ENCODE data around the gene LTA.

The LTA gene

GRCh38 chr6:31592396-31592771 is 20.3 kb downstream of the LTA start:
- H3K27ac ChIP-seq: no peak overlapping the region
- H3K4me3 ChIP-seq (ENCODE audit: low read depth, low read length): no peak overlapping the region
- no peak for DNase-seq
- H3K9me3 ChIP-seq (ENCODE audit: severe bottlenecking): peaks cover 2% of the 10 kb centered on the region
- no peaks in the 10 kb centered on the region for H3K27me3 ChIP-seq (ENCODE audit: insufficient read depth, low read depth, severe bottlenecking)
- H3K36me3 ChIP-seq: no peaks in the 10 kb centered on the region
- TF ChIP-seq, protein P1, sequence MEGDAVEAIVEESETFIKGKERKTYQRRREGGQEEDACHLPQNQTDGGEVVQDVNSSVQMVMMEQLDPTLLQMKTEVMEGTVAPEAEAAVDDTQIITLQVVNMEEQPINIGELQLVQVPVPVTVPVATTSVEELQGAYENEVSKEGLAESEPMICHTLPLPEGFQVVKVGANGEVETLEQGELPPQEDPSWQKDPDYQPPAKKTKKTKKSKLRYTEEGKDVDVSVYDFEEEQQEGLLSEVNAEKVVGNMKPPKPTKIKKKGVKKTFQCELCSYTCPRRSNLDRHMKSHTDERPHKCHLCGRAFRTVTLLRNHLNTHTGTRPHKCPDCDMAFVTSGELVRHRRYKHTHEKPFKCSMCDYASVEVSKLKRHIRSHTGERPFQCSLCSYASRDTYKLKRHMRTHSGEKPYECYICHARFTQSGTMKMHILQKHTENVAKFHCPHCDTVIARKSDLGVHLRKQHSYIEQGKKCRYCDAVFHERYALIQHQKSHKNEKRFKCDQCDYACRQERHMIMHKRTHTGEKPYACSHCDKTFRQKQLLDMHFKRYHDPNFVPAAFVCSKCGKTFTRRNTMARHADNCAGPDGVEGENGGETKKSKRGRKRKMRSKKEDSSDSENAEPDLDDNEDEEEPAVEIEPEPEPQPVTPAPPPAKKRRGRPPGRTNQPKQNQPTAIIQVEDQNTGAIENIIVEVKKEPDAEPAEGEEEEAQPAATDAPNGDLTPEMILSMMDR (IDR thresholded peaks at IDR 0.05; ENCODE audit: low read depth, low read length): no peak

- Histone ChIP-seq H3K4me3 (ENCODE audit: low read depth, low read length) (no peak overlapping the region), H3K9me3 (ENCODE audit: severe bottlenecking) (peaks cover 2% of the 10 kb centered on the region), H3K27me3 (ENCODE audit: insufficient read depth, low read depth, severe bottlenecking) (no peaks in the 10 kb centered on the region), H3K36me3 (no peaks in the 10 kb centered on the region), H3K27ac (no peak overlapping the region)
- TF ChIP-seq, protein P1 (IDR thresholded peaks at IDR 0.05; ENCODE audit: low read depth, low read length): peak; percentile 72
- peak; percentile 50 for DNase-seq
Observed at GRCh38 chr6:31597006-31597405, 24.9 kb downstream of the LTA start.

DNA sequence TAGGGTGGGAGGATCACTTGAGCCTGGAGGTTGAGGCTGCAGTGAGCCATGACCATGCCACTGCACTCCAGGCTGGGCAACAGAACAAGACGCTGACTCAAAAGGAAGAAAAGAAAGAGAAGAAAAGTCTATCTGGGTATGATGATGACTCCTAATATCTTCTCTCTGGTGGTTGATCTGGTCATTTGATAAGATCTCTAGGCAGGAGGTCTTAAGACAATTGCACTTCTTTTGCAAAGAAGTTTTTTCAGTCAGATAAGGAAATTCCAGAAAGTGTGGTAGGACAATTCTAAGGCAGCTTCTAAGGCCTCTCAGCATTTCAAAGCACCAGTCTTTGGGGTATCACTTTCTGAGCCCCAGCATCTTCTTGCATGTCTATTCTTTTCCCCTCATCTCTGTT is 35.2 kb downstream of the LTA start:
- H3K36me3 ChIP-seq: no peaks in the 10 kb centered on the region
- H3K4me3 ChIP-seq (ENCODE audit: low read depth, low read length): no peak overlapping the region
- no peaks in the 10 kb centered on the region for H3K27me3 ChIP-seq (ENCODE audit: insufficient read depth, low read depth, severe bottlenecking)
- H3K27ac ChIP-seq: no peak overlapping the region
- no peaks in the 10 kb centered on the region for H3K9me3 ChIP-seq (ENCODE audit: severe bottlenecking)
- TF ChIP-seq, protein P1 (IDR thresholded peaks at IDR 0.05; ENCODE audit: low read depth, low read length): no peak
- DNase-seq: no peak

- TF ChIP-seq, protein P1 (IDR thresholded peaks at IDR 0.05; ENCODE audit: low read depth, low read length): no peak
- no peaks in the 10 kb centered on the region for H3K36me3 ChIP-seq
- H3K27me3 ChIP-seq (ENCODE audit: insufficient read depth, low read depth, severe bottlenecking): no peaks in the 10 kb centered on the region
- DNase-seq: no peak
- H3K4me3 ChIP-seq (ENCODE audit: low read depth, low read length): no peak overlapping the region
- H3K9me3 ChIP-seq (ENCODE audit: severe bottlenecking): no peaks in the 10 kb centered on the region
- no peak overlapping the region for H3K27ac ChIP-seq
Observed at GRCh38 chr6:31609519-31610406, 37.7 kb downstream of the LTA start.

DNA sequence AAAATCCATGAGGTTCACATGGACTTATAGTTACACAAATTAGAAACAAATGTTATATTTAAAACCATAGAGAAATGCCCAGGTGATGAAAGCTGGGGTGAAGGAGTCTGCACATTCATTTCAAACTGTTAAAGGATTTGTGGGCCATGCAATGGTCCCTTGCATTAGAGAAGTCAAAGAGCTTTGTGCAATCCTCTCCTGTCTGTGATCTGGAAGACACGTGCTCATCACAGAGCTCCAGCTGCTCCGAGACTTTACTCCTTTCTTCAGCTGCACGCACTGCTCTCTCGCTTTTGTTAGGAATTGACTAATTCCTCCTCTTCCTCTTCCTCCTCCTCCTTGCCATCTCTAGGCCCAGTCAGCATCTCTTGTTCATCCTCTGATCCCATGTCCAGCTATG is 38.9 kb downstream of the LTA start:
- DNase-seq: no peak
- H3K27me3 ChIP-seq (ENCODE audit: insufficient read depth, low read depth, severe bottlenecking): no peaks in the 10 kb centered on the region

More for the DNA sequence above, 38.9 kb downstream of the LTA start:
- Histone ChIP-seq H3K4me3 (ENCODE audit: low read depth, low read length) (no peak overlapping the region), H3K36me3 (no peaks in the 10 kb centered on the region), H3K9me3 (ENCODE audit: severe bottlenecking) (no peaks in the 10 kb centered on the region), H3K27ac (no peak overlapping the region; the same call in 1 of the 2 replicates)
- TF ChIP-seq, protein P1 (IDR thresholded peaks at IDR 0.05; ENCODE audit: low read depth, low read length): no peak
